ENCODE data around the gene LIMCH1.

The LIMCH1 gene

DNA sequence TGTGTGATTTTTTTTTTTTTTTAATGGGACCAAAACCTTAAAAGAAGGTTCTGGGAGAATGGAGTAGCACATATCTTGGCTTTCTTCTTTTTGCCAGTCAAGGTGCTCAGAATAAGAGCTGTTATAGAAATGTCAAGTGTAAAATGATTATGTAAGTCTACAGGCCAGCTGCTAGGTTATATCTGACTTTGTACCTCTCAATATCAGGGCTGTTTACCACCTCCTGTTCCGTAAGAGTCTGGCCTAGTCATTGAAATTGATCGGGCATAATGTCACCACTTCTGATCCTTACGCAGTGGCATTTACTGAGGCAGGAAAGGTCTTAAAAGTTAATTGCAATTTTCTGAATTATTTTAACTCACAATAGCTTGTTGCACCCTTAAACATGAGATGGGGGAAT, 41.1 kb downstream of the LIMCH1 start:
- ChIA-PET POLR2A (no interaction called here), CTCF (interaction anchor here (1.1 to 1.3 kb wide), 2 partner anchors 11 to 115 kb away, joined by 3 read pairs; no protein-coding TSS in a partner anchor)
- TF ChIP-seq CTCF (IDR thresholded peaks at IDR 0.05; ENCODE audit: control extremely low read depth, extremely low read depth, low read depth, missing control alignments): no peak
- no peak for DNase-seq (ENCODE audit: extremely low spot score)

GRCh38 chr4:41579526-41579925, 41.6 kb downstream of the LIMCH1 start:
- ChIA-PET POLR2A (no interaction called here), CTCF (interaction anchor here (1.3 kb wide), 1 partner anchor 11 kb away, joined by 3 read pairs; no protein-coding TSS in a partner anchor)
- DNase-seq (ENCODE audit: extremely low spot score): no peak
- no peak for TF ChIP-seq CTCF (IDR thresholded peaks at IDR 0.05; ENCODE audit: control extremely low read depth, extremely low read depth, low read depth, missing control alignments)

GRCh38 chr4:41580007-41580406, 42.0 kb downstream of the LIMCH1 start:
- ChIA-PET CTCF (no interaction called here), POLR2A (no interaction called here)
- no peak for TF ChIP-seq CTCF (IDR thresholded peaks at IDR 0.05; ENCODE audit: control extremely low read depth, extremely low read depth, low read depth, missing control alignments)
- DNase-seq (ENCODE audit: extremely low spot score): no peak

DNA sequence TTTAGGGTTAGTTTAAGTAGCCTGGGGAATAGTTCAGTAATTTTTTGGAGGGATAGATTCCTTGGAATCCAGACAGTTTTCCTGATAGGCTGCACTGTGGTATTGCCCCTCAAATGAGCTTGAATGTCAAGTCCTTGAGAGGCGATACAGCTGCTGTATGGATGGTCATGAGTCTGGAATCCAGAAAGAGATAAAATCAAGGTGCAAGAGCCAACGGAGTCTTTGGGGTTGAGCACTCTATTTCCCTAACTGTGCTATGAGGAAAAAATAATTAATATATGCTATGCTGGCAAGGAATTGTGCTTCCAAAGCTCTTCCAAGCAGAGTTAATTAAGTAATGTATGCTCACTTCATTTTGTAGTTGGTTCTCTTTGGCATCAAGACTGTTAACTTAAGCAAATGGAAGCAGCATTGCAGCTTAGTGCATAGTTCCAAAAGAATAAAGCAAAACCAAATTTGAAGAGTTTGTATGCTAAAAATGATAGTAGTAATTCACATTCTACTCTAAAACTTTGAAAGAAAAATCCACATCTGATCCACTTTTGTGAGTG, 48.8 kb downstream of the LIMCH1 start:
- TF ChIP-seq CTCF (IDR thresholded peaks at IDR 0.05; ENCODE audit: control extremely low read depth, extremely low read depth, low read depth, missing control alignments): no peak
- no peak for DNase-seq (ENCODE audit: extremely low spot score)
- ChIA-PET POLR2A (no interaction called here), CTCF (no interaction called here)

DNA sequence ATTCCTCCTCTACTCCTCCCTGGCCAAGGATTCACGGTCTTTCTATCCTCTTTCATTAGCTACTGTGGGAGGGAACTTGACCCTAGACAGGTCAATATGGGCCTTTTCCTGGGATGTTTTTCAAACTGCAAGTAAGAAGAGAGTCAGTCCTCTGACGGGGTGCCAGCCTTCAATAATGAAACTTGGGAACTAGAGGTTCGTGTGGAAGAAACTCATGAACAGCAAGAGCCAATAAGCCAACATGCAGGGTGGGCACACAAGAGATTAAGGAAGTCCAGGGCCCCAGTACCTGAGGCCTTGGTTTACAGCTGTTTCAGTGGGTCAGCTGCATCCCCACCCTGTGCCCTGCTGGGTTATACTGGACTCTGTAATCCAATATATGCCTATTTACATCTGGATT, 49.3 kb downstream of the LIMCH1 start:
- TF ChIP-seq CTCF (IDR thresholded peaks at IDR 0.05; ENCODE audit: control extremely low read depth, extremely low read depth, low read depth, missing control alignments): no peak
- ChIA-PET POLR2A (no interaction called here), CTCF (no interaction called here)
- no peak for DNase-seq (ENCODE audit: extremely low spot score)

GRCh38 chr4:41590591-41590990, 52.6 kb downstream of the LIMCH1 start:
- no peak for DNase-seq (ENCODE audit: extremely low spot score)
- ChIA-PET POLR2A (no interaction called here), CTCF (interaction anchor here (1.0 kb wide), 1 partner anchor 11 kb away, joined by 3 read pairs; no protein-coding TSS in a partner anchor)
- no peak for TF ChIP-seq CTCF (IDR thresholded peaks at IDR 0.05; ENCODE audit: control extremely low read depth, extremely low read depth, low read depth, missing control alignments)

- DNase-seq (ENCODE audit: extremely low spot score): no peak
- no peak for TF ChIP-seq CTCF (IDR thresholded peaks at IDR 0.05; ENCODE audit: control extremely low read depth, extremely low read depth, low read depth, missing control alignments)
- ChIA-PET CTCF (no interaction called here), POLR2A (no interaction called here)
Observed at GRCh38 chr4:41594432-41594831, 56.5 kb downstream of the LIMCH1 start.
